ENCODE measurements around the gene ADK. TPM values are rescaled to one million over a fixed set of nuclear protein-coding genes. Genes with fewer than 3 reads are reported as not detected.

ADK gene
- total and polyA plus RNA-seq, 11 donors, result 20.8 to 55.5 (median 39.8) TPM

DNA sequence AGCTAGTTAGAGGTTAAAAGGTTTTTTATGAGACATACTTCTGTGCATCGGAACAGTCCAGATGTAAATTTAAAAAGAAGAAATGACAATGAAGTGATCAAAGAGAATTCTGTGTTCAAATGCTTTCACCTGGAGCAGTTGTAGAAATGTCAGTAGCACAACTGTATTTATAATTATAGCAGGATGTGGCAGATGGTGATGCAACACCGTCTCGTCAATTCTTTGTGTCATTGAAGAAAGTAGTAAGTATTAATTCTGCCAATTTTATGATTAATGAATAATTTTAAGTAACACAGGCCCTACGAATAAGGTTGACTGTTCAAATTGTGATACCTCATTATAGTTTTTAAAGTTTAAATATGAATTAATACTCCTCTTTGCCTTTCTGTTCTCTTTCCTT, 171.1 kb downstream of the ADK start:
- H3K9me3 ChIP-seq, result peaks cover 0 to 30% (median 12%) of the 10 kb centered on the region in 12 donors
- 84 to 92% (median 88%) methylated on average over 4 of the region's 4 CpGs for WGBS, 4 donors
- ATAC-seq, result no peak
- no peak for DNase-seq
- H3K4me3 ChIP-seq, result no peak overlapping the region
- no peaks in the 10 kb centered on the region for H3K36me3 ChIP-seq
- intact Hi-C loops (cut with DNase I), result no loop called here
- H3K27me3 ChIP-seq, result no peaks in the 10 kb centered on the region
- no peak overlapping the region for H3K27ac ChIP-seq
- TF ChIP-seq POLR2A (IDR thresholded peaks at IDR 0.05) (no peak), CTCF (IDR thresholded peaks at IDR 0.05) (no peak)
- no peaks in the 10 kb centered on the region for H3K4me1 ChIP-seq

DNA sequence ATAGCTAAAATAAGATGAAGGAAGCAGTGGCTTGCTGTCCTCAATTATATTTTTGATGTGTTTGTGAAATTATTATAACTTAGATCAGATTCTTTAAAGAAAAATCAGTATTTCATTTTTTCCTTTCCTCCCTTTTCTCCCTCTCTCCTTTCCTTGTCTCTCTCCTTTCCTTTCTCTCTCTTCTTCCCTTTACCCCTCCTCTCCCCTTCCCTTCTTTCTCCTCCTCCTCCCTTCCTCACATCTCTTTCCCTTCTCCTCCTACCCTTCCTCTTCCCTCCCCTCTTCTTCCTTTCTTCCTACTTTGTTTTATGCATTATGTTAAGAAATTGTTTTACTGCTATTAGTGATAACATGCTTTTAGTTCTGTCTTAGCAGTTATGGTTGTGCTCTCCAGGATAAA, 171.5 kb downstream of the ADK start:
- intact Hi-C loops (cut with DNase I), result no loop called here
- Histone ChIP-seq H3K27me3 (no peaks in the 10 kb centered on the region), H3K36me3 (no peaks in the 10 kb centered on the region), H3K4me3 (no peak overlapping the region), H3K9me3 (peaks cover 0 to 30% (median 12%) of the 10 kb centered on the region in 12 donors), H3K27ac (no peak overlapping the region), H3K4me1 (no peaks in the 10 kb centered on the region)
- TF ChIP-seq CTCF (IDR thresholded peaks at IDR 0.05), result no peak
- no peak for TF ChIP-seq POLR2A (IDR thresholded peaks at IDR 0.05)
- DNase-seq, result no peak
- no peak for ATAC-seq

DNA sequence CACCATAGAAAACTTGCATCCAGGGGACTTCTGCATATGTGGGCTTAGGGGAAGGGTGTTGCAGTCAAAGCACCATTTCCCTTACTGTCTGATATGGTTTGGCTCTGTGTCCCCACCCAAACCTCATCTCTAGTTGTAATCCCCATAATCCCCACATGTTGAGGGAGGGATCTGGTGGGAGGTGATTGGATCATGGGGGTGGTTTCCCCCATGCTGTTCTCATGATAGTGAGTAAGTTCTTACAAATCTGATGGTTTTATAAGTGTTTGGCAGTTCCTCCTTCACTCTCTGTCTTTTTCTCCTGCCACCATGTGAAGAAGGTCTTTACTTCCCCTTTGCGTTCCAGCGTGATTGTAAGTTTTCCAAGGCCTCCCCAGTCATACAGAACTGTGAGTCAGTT, 177.4 kb downstream of the ADK start:
- DNase-seq (no peak), ATAC-seq (no peak)
- no peaks in the 10 kb centered on the region for H3K27me3 ChIP-seq
- H3K36me3 ChIP-seq, result peaks cover 0 to 4% (median 0%) of the 10 kb centered on the region in 9 donors
- WGBS, 4 donors, result 88 to 95% (median 93%) methylated on average over 2 of the region's 2 CpGs
- H3K4me1 ChIP-seq, result no peaks in the 10 kb centered on the region
- H3K4me3 ChIP-seq, result no peak overlapping the region
- no peaks in the 10 kb centered on the region for H3K9me3 ChIP-seq
- intact Hi-C loops (cut with DNase I), result no loop called here
- H3K27ac ChIP-seq, result peak overlapping the region in 1 of 12 donors; percentile 54
- TF ChIP-seq POLR2A (IDR thresholded peaks at IDR 0.05) (no peak), CTCF (IDR thresholded peaks at IDR 0.05) (no peak)

DNA sequence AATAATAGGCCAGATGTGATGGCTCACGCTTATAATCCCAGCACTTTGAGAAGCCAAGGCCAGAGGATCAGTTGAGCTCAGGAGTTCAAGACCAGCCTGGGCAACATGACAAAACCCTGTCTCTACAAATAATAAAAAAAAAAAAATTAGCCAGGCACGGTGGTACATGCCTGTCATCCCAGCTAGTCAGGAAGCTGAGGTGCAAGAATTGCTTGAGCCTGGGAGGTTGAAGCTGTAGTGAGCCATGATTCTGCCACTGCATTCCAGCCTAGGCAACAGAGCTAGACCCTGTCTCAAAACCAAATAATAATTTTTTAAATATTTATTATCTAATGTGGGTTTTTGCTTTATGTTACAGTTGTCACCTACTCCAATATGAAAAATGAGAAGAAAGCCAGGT, 178.9 kb downstream of the ADK start:
- Histone ChIP-seq H3K36me3 (peaks cover 0 to 4% (median 0%) of the 10 kb centered on the region in 9 donors), H3K27me3 (no peaks in the 10 kb centered on the region), H3K4me3 (no peak overlapping the region), H3K4me1 (no peaks in the 10 kb centered on the region), H3K27ac (no peak overlapping the region), H3K9me3 (peaks cover 0 to 8% (median 0%) of the 10 kb centered on the region in 12 donors)
- TF ChIP-seq POLR2A (IDR thresholded peaks at IDR 0.05) (no peak), CTCF (IDR thresholded peaks at IDR 0.05) (no peak)
- DNase-seq (no peak), ATAC-seq (no peak)
- intact Hi-C loops (cut with DNase I), result no loop called here
- WGBS, 4 donors, result 73 to 84% (median 82%) methylated on average over 2 of the region's 2 CpGs

Measured in heart left ventricle (tissue), 16 donors.